ENCODE measurements around the gene TNNC2. TPM values are rescaled to one million over a fixed set of nuclear protein-coding genes. Genes with fewer than 3 reads are reported as not detected.

TNNC2 gene
- total and polyA plus RNA-seq, 2 of the 13 experiments (the other 11 are each of a cell fraction or from before 2014, with no cell fraction given) = 1.8 to 4.7 TPM

DNA sequence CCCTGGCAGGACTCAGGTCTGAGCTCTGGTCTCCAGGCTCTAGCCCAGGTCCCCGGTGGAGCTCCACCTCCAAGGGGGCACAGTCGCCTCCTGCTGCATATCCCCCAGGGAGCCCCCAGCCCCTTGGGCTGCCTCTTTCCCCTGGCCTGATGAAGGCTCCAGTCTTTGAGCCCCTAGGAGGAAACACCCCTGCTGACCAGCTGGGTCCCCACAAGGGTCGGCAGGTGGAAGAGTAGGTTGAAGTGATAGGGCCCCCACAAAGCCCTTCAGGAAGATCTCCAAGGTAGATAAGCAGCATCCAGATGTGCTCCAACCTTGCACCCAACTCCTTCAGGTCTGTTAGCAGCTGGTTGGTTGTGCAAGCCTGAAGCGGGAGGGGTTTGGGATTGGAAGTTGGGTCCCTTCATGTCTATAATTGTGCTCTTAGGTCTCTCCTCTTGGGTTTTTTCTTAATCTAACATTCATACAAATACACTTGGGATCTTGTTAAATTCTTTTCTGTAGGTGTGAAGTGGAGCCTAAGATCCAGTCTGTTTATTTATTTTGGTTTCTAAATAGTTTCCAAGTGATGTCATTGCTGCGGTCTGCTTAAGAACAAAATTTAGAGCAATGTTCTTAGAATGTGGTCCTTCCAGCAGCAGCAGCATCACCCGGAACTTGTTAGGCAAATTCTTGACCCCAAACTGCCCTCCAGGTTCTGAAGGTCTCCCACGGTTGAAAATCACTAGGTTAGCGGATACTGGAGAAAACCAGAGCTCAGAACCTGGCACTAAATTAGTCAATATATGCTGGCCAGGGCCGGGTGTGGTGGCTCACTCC is 9.5 kb downstream of the TNNC2 start (continued):
- TF ChIP-seq ATF7 (IDR thresholded peaks at IDR 0.05) (peak; percentile 13; the same call in 1 of the 2 replicates), ATF7 (CRISPR knock-in tag; IDR thresholded peaks at IDR 0.05) (no peak), RFX5 (IDR thresholded peaks at IDR 0.05; ENCODE audit: low read depth, low read length) (no peak), ZNF891 (CRISPR knock-in tag; IDR thresholded peaks at IDR 0.05) (0 out of 2 replicates have a peak, but pooled peaks have one; percentile 41), PTBP1 (IDR thresholded peaks at IDR 0.05; ENCODE audit: low read depth, low read length, poor library complexity, severe bottlenecking) (no peak), PRMT3 (CRISPR knock-in tag; IDR thresholded peaks at IDR 0.05; ENCODE audit: borderline replicate concordance, low read depth) (no peak)

DNA sequence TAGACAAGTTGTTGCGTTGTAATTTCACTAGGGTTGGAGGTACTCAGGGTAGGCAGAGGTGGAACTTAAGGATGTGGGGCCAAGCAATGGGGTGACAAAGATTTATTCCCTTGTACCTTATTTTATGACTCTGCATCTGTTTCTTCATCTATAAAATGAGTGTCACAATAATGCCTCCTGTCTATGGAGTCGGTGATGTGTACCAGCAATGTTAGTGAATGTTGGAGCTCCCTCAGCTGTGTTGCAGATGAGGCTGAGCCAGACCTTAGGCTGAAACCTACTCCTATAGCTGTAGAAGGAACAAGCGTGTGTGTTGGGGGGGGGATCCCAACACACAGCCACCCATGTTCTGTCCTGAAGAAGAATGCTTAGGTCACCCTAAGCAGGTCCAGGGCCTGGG is 10.2 kb downstream of the TNNC2 start:
- FAIRE-seq (no peak), ATAC-seq (no peak), DNase-seq (ENCODE audit: low spot score) (no peak)
- Histone ChIP-seq H3K4me1 (ENCODE audit: insufficient read depth, low read length) (peaks cover 32% of the 10 kb centered on the region), H4K20me1 (ENCODE audit: insufficient read depth, low read length) (no peaks in the 10 kb centered on the region), H3K27ac (ENCODE audit: extremely low read length, insufficient read depth, low read length) (no peak overlapping the region), H3K27me3 (ENCODE audit: control insufficient read depth in 1 of 2, insufficient read depth in 2 of 2, low read length in 2 of 2) (no peaks in the 10 kb centered on the region), H3K9me3 (ENCODE audit: low read length) (no peaks in the 10 kb centered on the region), H3K4me3 (replicated peaks in 1 of 3; ENCODE audit: insufficient read depth in 1 of 3, low read depth in 2 of 3, low read length in 3 of 3) (no peak overlapping the region), H3K9ac (ENCODE audit: insufficient read depth, low read depth, low read length) (no peak overlapping the region), H3K79me2 (ENCODE audit: insufficient read depth, low read length) (peaks cover 15% of the 10 kb centered on the region), H2AFZ (ENCODE audit: low read length) (no peak overlapping the region), H3K36me3 (replicated peaks in 1 of 2; ENCODE audit: control insufficient read depth in 1 of 2, insufficient read depth in 2 of 2, low read length in 2 of 2) (peaks cover 4 to 10% of the 10 kb centered on the region in 2 experiments), H3K4me2 (ENCODE audit: low read depth, low read length) (no peak overlapping the region)
- ChIA-PET CTCF (ENCODE audit: low intra/inter-chr PET ratio, low total read pairs) (no interaction called here), POLR2A (interaction anchor here (1.0 to 1.3 kb wide), 2 partner anchors 25 to 117 kb away, joined by 3 to 4 read pairs; partner anchors contain the start of genes DNTTIP1, PCIF1 and WFDC3)
- TF ChIP-seq ZNF558 (CRISPR knock-in tag; IDR thresholded peaks at IDR 0.05; ENCODE audit: borderline replicate concordance) = 0 out of 2 replicates have a peak, but pooled peaks have one; percentile 49
- peak; percentile 37; the same call in 1 of the 2 replicates for TF ChIP-seq ZNF740 (CRISPR knock-in tag; IDR thresholded peaks at IDR 0.05)
- TF ChIP-seq RFXANK (CRISPR knock-in tag; IDR thresholded peaks at IDR 0.05) = no peak
- intact Hi-C loops (cut with micrococcal nuclease; ENCODE audit: unreplicated experiment) (no loop called here), in situ Hi-C loops (cut with HindIII; ENCODE audit: extremely low pct_ligation_motif_present, low pct_unique_long_range_greater_than_20kb) (no loop called here)
- 93% methylated on average over 3 of the region's 3 CpGs for WGBS (ENCODE audit: low lambda C conversion rate)
- no TSS peak for BruUV-seq (replicated peaks)
